Measurements from ENCODE around the gene IPO4. TPM values are rescaled to one million over a fixed set of nuclear protein-coding genes. Genes with fewer than 3 reads are reported as not detected.

IPO4 gene
- total and polyA plus RNA-seq, 9 of the 15 experiments (the other 6 are each of a cell fraction or from before 2014, with no cell fraction given) = 7.3 to 122 (median 31.8) TPM

DNA sequence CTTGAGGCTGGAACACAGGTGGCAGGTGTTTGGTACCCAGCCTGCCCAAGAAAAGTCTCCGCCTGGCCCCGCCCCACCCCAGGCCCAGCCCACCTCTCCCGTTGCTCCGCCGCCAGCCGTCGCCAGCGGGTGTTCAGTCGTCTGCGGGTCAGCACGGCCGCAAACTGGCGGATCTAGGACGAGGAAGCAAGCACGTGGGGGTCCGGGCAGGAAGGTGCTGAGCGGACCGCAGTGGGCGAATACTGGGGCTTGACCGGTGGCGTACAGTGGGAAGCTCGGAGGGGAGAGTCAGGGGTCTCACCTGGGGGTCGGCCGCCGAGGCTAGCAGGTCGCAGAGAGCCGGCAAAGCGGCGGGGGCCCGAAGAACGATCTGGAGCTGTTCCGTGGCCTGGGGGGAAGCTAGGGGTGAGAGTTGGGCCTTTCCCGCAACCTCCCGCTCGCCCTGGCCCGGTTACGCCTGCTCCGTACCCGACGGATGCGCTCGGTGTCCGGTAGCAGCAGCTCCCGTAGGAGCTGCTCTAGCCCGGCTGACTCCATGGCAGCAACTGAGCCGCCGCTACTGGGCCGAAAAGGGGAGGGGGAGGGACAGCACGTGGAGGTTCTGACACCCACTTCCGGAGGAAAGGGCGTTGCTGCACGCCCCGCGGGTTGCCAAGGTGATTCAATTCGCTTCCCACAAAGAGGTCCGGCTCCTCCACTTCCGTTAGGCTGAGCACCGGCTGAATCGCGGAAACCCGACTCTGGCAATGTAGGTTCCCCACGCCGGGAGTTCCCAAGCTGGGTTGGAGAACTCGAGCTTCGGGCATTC lies at the start of gene IPO4 (continued):
- TF ChIP-seq TEAD1 (CRISPR knock-in tag; IDR thresholded peaks at IDR 0.05) (no peak), HNRNPK (IDR thresholded peaks at IDR 0.05; ENCODE audit: low read depth, low read length, poor library complexity, severe bottlenecking) (no peak), SMAD1 (IDR thresholded peaks at IDR 0.05; ENCODE audit: low read depth, low read length, partially characterized antibody) (peak; percentile 28), ZNF696 (CRISPR knock-in tag; conservative IDR thresholded peaks at IDR 0.05) (no peak), POLR2A (conservative IDR thresholded peaks at IDR 0.05) (peak; percentile 88), SIN3A (IDR thresholded peaks at IDR 0.05; ENCODE audit: borderline replicate concordance in 2 of 2, control insufficient read depth in 1 of 2, low read depth in 2 of 2, low read length in 2 of 2) (peak; percentile 99 to 100), KDM1A (IDR thresholded peaks at IDR 0.05) (peak in 1 of 2 experiments; percentile 66; a peak in 1 of 4 replicates), BHLHE40 (IDR thresholded peaks at IDR 0.05; ENCODE audit: low read length) (peak; percentile 87), HCFC1 (IDR thresholded peaks at IDR 0.05; ENCODE audit: low read depth, low read length) (peak; percentile 87), POLR2B (IDR thresholded peaks at IDR 0.05; ENCODE audit: low read depth, partially characterized antibody) (peak; percentile 59), ZC3H11A (IDR thresholded peaks at IDR 0.05; ENCODE audit: low read depth, low read length) (peak; percentile 95), ZNF695 (CRISPR knock-in tag; IDR thresholded peaks at IDR 0.05) (no peak), ETV1 (tag; conservative IDR thresholded peaks at IDR 0.05; ENCODE audit: low read depth) (peak; percentile 92), EP400 (IDR thresholded peaks at IDR 0.05) (peak; percentile 93), PHF8 (IDR thresholded peaks at IDR 0.05; ENCODE audit: borderline replicate concordance, low read length) (peak; percentile 70; the same call in 1 of the 2 replicates), JUN (IDR thresholded peaks at IDR 0.05; ENCODE audit: borderline replicate concordance, low read depth, low read length) (peak; percentile 76; the same call in 1 of the 2 replicates), JUN (CRISPR knock-in tag; IDR thresholded peaks at IDR 0.05; ENCODE audit: borderline replicate concordance) (no peak), RAD51 (IDR thresholded peaks at IDR 0.05; ENCODE audit: borderline replicate concordance, low read depth) (peak; percentile 38; the same call in 1 of the 2 replicates), ELF4 (CRISPR knock-in tag; IDR thresholded peaks at IDR 0.05) (0 out of 2 replicates have a peak, but pooled peaks have one; percentile 21), MBD2 (IDR thresholded peaks at IDR 0.05; ENCODE audit: borderline replicate concordance, low read depth) (peak; percentile 60), ZFX (CRISPR knock-in tag; IDR thresholded peaks at IDR 0.05) (peak; percentile 64), CSDE1 (IDR thresholded peaks at IDR 0.05) (peak in 1 of 2 experiments; percentile 80; a peak in 2 of 4 replicates), PTBP1 (IDR thresholded peaks at IDR 0.05; ENCODE audit: low read depth, low read length) (peak; percentile 38; the same call in 1 of the 2 replicates)
- TF ChIP-seq, protein P1, sequence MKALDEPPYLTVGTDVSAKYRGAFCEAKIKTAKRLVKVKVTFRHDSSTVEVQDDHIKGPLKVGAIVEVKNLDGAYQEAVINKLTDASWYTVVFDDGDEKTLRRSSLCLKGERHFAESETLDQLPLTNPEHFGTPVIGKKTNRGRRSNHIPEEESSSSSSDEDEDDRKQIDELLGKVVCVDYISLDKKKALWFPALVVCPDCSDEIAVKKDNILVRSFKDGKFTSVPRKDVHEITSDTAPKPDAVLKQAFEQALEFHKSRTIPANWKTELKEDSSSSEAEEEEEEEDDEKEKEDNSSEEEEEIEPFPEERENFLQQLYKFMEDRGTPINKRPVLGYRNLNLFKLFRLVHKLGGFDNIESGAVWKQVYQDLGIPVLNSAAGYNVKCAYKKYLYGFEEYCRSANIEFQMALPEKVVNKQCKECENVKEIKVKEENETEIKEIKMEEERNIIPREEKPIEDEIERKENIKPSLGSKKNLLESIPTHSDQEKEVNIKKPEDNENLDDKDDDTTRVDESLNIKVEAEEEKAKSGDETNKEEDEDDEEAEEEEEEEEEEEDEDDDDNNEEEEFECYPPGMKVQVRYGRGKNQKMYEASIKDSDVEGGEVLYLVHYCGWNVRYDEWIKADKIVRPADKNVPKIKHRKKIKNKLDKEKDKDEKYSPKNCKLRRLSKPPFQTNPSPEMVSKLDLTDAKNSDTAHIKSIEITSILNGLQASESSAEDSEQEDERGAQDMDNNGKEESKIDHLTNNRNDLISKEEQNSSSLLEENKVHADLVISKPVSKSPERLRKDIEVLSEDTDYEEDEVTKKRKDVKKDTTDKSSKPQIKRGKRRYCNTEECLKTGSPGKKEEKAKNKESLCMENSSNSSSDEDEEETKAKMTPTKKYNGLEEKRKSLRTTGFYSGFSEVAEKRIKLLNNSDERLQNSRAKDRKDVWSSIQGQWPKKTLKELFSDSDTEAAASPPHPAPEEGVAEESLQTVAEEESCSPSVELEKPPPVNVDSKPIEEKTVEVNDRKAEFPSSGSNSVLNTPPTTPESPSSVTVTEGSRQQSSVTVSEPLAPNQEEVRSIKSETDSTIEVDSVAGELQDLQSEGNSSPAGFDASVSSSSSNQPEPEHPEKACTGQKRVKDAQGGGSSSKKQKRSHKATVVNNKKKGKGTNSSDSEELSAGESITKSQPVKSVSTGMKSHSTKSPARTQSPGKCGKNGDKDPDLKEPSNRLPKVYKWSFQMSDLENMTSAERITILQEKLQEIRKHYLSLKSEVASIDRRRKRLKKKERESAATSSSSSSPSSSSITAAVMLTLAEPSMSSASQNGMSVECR (CRISPR knock-in tag; IDR thresholded peaks at IDR 0.05) = peak; percentile 99
- TF ChIP-seq, protein P2, sequence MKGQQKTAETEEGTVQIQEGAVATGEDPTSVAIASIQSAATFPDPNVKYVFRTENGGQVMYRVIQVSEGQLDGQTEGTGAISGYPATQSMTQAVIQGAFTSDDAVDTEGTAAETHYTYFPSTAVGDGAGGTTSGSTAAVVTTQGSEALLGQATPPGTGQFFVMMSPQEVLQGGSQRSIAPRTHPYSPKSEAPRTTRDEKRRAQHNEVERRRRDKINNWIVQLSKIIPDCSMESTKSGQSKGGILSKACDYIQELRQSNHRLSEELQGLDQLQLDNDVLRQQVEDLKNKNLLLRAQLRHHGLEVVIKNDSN (CRISPR knock-in tag; IDR thresholded peaks at IDR 0.05) = peak; percentile 82
